ENCODE measurements around the gene RCAN2.
"Not testable (repeated sequence)": the region's sequence is repeated elsewhere in the genome, so short reads cannot be mapped to it uniquely, and the experiment has no call there.

Gene RCAN2

GRCh38 chr6:46390153-46390876 lies 100.9 kb downstream of the RCAN2 start:
- DNase-seq (ENCODE audit: low read depth in 1 of 2, low spot score in 1 of 2), result no peak

GRCh38 chr6:46387728-46388127 lies 103.5 kb downstream of the RCAN2 start:
- DNase-seq (ENCODE audit: low read depth in 1 of 2, low spot score in 1 of 2), result not testable (repeated sequence)

DNA sequence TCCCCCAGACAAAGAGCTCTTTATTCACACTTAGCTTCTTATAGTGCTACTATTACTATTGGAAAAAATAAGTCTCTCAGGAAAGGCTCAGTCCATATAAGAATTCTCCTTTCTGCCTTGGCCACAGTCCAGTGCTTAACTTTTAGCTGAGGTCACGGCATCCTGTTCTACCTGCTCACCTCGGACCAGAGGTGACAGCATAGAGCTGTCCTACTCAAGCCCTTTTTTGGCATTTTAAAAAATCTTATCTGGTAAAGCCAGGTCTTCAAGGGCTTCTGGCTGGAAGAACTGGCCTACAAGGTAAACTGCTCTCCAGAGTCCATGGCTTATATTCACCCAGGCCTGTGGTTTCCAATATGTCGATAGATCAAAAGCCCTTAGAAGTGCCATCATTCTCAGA lies 109.7 kb downstream of the RCAN2 start:
- DNase-seq (ENCODE audit: low read depth in 1 of 2, low spot score in 1 of 2), result no peak

- DNase-seq (ENCODE audit: low read depth in 1 of 2, low spot score in 1 of 2), result no peak
These were observed 110.2 kb downstream of the RCAN2 start for GRCh38 chr6:46381057-46381456.

- DNase-seq (ENCODE audit: low read depth in 1 of 2, low spot score in 1 of 2), result no peak
These were observed 111.0 kb downstream of the RCAN2 start for GRCh38 chr6:46380152-46380807.

DNA sequence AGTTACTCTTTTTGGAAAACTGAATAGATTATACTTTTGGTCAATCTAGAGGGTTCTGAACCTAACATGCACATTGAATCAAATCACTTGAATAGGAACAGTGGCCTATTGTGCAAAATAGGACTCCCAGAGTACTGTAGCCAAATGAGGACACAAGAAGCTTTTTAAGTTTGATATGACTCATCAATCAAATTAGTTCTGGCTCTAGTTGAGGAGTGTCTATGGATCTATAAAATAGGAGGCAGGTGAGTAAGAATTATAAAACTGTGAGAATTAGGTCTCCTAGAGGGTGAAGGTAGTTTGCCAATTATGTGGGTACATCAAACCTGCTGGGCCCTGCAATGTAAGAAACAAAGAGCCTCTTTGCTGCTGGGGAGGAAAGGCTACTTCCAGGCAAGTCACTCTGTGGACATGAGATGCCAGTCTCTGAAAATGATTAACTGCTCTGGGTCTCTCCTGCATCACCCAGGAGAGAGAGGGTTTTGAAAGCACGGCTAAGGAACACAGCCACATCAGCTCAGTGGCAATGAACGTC lies 112.3 kb downstream of the RCAN2 start:
- no peak for DNase-seq (ENCODE audit: low read depth in 1 of 2, low spot score in 1 of 2)

GRCh38 chr6:46378161-46378881 lies 112.9 kb downstream of the RCAN2 start:
- DNase-seq (ENCODE audit: low read depth in 1 of 2, low spot score in 1 of 2), result no peak

DNA sequence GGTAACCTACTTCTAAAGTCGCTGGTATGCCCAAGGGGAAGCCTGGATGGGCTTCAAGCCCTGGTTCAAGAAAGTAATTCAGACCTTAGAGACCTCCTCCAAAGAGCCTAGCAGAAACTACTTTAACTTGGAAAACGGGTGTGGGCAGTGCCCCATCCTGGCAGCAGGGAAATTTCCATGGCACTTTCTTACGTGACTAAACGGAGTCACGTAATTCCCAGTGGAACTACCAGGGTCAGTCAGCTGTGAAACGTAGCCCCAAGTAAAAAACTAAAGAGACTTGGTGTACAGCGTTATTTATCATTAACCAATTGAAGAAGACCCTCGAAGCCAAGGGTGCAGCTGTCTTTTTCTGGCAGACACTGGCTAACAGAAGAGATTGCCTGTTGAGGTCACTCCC lies 114.0 kb downstream of the RCAN2 start:
- no peak for DNase-seq (ENCODE audit: low read depth in 1 of 2, low spot score in 1 of 2)

DNA sequence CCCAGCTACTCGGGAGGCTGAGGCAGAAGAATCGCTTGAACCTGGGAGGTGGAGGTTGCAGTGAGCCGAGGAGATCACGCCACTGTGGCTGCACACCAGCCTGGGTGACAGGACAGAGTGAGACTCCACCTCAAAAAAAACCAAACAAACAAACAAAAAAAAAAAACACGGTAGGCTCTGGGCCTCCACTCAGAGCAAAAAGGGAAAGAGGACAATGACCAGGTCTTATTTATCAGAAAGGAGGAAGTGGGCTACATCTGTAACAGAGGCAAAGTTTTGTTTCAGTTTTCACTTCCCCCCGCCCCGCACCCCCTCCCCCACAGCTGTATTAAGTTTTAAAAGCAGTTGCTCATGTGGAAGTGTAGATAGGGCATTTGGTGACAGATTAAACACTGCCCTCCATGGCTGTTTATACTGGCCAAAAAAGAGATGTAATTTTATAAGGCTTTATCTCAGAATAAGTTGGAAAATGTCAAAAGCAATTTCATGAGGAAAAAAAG lies 114.6 kb downstream of the RCAN2 start:
- DNase-seq (ENCODE audit: low read depth in 1 of 2, low spot score in 1 of 2), result no peak

DNA sequence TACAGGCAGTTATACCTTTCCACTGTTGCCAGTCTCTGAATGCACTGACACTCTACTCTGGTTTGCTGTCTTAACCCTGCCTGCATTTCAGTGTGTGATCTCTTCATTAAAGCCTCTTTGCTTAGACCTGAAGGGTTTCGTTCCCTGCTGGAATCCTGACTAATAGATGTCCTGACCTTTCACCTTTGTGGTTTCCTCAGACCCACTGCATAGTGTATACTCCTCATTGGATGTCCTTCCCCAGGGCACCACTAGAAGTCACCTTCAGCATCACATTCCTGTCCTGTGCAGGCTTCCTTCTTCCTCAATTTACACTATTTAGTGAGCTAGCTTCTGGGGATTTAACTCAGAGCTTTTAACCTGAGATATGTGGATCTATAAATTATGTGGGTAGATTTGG lies 120.6 kb downstream of the RCAN2 start:
- no peak for DNase-seq (ENCODE audit: low read depth in 1 of 2, low spot score in 1 of 2)

GRCh38 chr6:46368169-46368536 lies 123.1 kb downstream of the RCAN2 start:
- DNase-seq (ENCODE audit: low read depth in 1 of 2, low spot score in 1 of 2), result no peak

DNA sequence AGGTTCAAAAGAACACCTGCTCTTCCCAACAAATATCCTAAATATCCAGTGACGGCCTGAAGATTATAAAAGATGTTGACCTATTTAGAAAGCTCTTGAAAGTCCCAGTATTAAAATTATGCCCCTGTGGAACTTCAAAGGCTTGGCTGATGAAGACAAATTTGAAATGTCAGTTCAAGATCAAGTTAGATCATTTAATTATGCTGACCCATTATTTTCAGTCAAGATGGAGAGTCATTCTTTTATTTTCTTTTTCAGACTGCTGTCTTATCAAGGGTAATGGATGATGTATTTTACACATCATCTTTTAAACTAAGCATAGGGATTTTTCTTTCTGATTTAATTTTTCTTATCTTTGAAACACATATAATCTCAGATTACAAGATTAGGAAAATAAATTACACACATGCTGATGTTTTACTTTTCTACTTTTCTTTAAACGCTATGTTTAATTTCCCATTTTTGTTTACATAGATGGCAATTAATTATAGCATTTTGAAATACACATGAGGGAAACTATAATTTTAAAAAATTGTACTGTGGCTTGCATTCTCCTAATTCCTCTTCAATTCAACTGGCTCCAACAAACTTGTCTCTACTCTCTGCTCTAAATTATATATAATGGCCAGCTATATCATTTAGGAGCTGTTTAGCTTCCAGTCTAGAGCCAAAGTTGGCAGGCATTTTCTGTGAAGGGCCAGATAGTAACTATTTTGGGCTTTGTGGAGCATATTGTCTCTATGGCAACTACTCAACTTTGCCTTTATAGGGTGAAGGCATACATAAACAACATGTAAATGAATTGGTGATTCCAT lies 123.7 kb downstream of the RCAN2 start:
- no peak for DNase-seq (ENCODE audit: low read depth in 1 of 2, low spot score in 1 of 2)

DNA sequence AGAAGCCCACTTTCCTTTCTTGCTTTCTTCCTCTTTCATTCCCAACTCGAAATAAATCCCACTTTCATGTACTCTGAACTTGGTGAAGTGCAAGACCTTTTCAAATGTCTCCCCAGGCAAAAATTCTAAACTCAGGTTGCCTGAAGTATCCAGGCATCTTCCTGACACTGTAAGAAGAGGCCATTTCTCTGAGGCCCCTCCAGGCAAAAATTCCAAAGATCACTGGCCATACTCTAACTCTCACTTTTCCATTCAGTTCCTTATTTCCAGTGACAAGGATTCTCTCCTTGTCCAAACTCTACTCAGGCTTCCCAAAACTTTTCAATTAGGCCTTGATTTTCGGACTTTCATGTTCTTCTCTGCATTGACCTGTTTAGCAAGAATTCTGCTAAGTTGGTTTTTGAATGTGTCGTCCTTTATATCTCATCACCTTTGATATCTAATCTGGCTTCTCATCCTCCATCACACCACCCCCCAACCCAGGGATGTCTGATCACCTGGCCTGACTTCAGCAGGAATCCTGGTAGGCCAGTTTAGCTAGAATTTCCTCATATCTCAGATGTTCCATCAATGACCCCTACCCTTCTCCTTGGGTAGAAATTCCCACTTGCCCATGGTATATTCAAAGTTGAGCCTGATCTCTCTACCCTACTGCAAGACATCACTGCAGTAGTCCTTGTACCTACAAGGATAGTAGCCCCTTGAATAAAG lies 124.9 kb downstream of the RCAN2 start:
- DNase-seq (ENCODE audit: low read depth in 1 of 2, low spot score in 1 of 2), result no peak

DNA sequence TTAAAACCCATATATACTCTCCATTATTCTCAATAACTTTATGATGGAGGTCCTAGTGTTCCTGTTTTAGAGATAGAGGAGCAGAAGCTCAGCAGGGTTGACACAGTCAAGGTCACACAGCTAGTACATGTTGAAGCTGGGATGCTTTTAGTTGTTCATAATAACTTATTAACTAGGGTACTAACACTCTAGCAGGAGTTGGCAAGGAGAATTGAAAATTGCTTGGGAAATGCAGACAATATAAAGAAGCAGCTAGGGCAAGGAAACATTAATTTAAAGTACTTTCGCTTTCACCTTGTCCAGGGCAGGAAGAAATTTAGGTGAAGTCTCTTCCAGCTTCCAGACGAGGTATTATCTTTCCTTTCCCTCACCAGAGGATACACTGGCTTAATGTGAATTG lies 133.7 kb downstream of the RCAN2 start:
- no peak for DNase-seq (ENCODE audit: low read depth in 1 of 2, low spot score in 1 of 2)

DNA sequence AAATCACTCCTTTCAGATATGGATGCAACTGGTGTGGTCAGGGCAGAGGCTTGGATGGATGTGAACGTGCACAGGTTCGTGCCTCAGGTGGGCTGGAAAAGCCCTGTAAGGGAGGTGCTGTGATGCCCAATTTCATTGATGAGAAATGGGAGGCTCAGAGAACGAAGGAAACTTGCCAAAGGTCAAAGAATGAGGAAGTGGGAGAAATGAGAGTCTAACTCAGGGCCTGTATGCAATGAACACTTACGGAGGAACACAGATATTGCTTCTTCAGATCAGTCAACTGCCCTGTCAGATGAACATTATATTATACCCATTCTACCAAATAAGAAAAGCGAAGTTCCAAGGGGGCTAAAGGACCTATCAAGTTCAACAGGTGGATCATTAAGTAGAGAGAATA lies 134.7 kb downstream of the RCAN2 start:
- DNase-seq (ENCODE audit: low read depth in 1 of 2, low spot score in 1 of 2), result no peak

DNA sequence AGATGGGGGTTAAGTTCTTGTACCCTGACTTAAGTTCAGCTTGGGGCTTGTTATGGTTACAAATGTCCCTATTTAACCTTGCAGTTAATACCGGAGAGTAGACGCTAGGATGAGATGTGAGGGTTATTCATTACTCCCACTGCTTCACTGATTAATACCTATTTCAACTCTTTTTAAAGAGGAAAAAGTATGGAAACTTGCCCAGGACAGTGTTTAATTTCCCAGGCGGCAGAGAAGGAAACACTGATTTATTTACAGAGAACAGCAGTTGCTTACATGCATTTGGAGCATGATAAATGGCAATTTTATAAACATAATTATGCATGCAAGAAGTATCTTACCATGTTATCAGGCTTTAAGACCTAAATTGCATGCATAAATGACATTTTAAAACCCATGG lies 137.7 kb downstream of the RCAN2 start:
- no peak for DNase-seq (ENCODE audit: low read depth in 1 of 2, low spot score in 1 of 2)

GRCh38 chr6:46352541-46353268 lies 138.5 kb downstream of the RCAN2 start:
- DNase-seq (ENCODE audit: low read depth in 1 of 2, low spot score in 1 of 2), result no peak

DNA sequence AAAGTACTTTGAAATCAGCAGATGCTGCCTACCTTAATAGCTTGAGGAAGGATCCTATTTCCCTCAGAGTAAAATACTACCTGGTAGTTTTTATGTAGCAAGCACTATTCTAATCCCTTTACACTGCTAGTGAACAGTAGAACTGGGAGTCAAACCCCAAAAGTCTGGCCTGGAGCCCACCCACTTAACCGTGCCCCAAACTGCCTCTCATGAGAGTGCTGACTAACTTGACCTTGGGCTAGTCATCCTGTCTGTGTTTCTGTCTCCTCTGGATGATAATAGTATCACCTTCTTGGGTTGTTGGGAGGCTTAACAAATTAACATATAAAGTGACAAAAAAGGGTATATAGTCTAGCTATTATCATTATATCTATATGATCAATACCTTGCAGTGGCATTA lies 140.5 kb downstream of the RCAN2 start:
- no peak for DNase-seq (ENCODE audit: low read depth in 1 of 2, low spot score in 1 of 2)

DNA sequence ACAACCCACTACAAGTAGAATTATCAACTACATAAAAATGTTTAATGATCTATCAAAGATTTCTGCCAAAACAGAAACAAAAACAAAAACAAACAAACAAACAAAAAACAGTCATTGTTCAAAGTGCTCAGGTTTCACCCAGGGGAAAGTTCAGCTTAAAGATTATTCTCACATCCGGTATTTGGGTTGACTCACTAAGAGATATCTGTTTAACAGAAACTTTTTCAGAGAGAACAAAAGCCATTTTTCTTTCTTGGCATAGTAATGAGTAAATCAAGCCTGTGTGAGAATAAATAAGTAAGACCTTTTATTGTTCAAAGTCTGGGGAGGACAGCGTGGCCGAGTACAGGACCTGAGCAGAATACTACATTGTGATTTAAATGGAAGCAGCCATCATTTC lies 143.6 kb downstream of the RCAN2 start:
- no peak for DNase-seq (ENCODE audit: low read depth in 1 of 2, low spot score in 1 of 2)

DNA sequence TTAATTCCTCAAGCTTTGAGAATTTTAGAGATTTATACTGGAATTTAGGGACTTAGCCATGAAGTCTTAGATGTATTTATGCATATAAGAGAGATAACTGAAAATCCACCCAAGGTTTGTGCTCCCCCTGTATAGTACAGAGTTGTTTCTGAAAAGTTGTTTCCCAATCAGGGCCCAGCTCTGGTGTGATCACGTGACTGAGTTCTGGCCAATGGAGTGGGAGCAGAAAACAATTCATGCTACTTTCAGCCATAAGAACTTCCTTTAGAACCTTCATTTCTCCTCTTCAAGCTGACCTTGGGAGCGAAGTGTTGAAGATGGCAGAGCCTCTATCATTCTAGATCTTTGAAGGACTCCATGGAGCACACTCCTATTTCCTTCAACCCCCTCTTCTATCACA lies 151.0 kb downstream of the RCAN2 start:
- DNase-seq (ENCODE audit: low read depth in 1 of 2, low spot score in 1 of 2), result no peak
